HCT116 (cell line): ENCODE measurements around the gene NKX6-2.

ENCODE experiments used
- CBX3 ChIP-seq: IDR thresholded peaks from 2 replicates; pipeline ENCODE4 v1.6.1; 2012; ENCODE audit warnings: low read depth
- CTCF ChIP-seq, 3 experiments: fragments of 200-600 bp in 1 of 3; sonication (generic) in 1 of 3; IDR thresholded peaks in 2 of 3; conservative IDR thresholded peaks in 1 of 3; 2 replicates each; pipeline ENCODE4 v1.5.1; 2012 to 2017; ENCODE audit warnings: low read depth in 2 of 3, low read length in 2 of 3, antibody characterized with exemption in 1 of 3, borderline replicate concordance in 1 of 3, control low read depth in 1 of 3, mild to moderate bottlenecking in 1 of 3, mixed read lengths in 1 of 3, mixed run types in 1 of 3, moderate library complexity in 1 of 3; ENCODE audit not compliant: insufficient read depth in 1 of 3
- ELF1 ChIP-seq: IDR thresholded peaks from 2 replicates; pipeline ENCODE4 v1.6.1; 2012; ENCODE audit warnings: low read depth, borderline replicate concordance
- EZH2 ChIP-seq: fragments of 200-600 bp; sonication (generic); IDR thresholded peaks from 2 replicates; pipeline ENCODE4 v1.6.1; 2017; ENCODE audit warnings: antibody characterized with exemption, mixed run types
- EZH2phosphoT487 ChIP-seq: fragments of 200-600 bp; IDR thresholded peaks from 2 replicates; pipeline ENCODE4 v1.6.1; 2018; ENCODE audit warnings: antibody characterized with exemption, borderline replicate concordance
- FOSL1 ChIP-seq: IDR thresholded peaks from 2 replicates; pipeline ENCODE4 v1.6.1; 2012; ENCODE audit warnings: low read depth
- MAX ChIP-seq: IDR thresholded peaks from 2 replicates; pipeline ENCODE4 v1.6.1; 2012
- POLR2A ChIP-seq: IDR thresholded peaks from 2 replicates; pipeline ENCODE4 v1.7.0; 2011; ENCODE audit warnings: borderline replicate concordance; ENCODE audit not compliant: insufficient read depth, insufficient read length; ENCODE audit errors: extremely low read depth
- POLR2AphosphoS5 ChIP-seq: IDR thresholded peaks from 2 replicates; pipeline ENCODE4 v1.6.1; 2011; ENCODE audit warnings: mild to moderate bottlenecking, low read depth, low read length, moderate library complexity
- REST ChIP-seq: IDR thresholded peaks from 2 replicates; pipeline ENCODE4 v1.6.1; 2012; ENCODE audit warnings: low read depth
- SIN3A ChIP-seq: IDR thresholded peaks from 2 replicates; pipeline ENCODE4 v1.6.1; 2012; ENCODE audit warnings: low read depth
- SRF ChIP-seq: IDR thresholded peaks from 2 replicates; pipeline ENCODE4 v1.6.1; 2012; ENCODE audit warnings: low read depth
- ZBTB33 ChIP-seq: IDR thresholded peaks from 2 replicates; pipeline ENCODE4 v1.6.1; 2011; ENCODE audit warnings: mild to moderate bottlenecking, low read length, moderate library complexity; ENCODE audit not compliant: insufficient replicate concordance; ENCODE audit errors: extremely low read depth

GRCh38 chr10:132784866-132785722 lies 853 bp downstream of the NKX6-2 start:
- TF ChIP-seq EZH2phosphoT487: no peak
- no peak for TF ChIP-seq CTCF (IDR thresholded peaks at IDR 0.05 in 2 of 3, conservative IDR thresholded peaks at IDR 0.05 in 1 of 3; ENCODE audit: borderline replicate concordance in 1 of 3, insufficient read depth in 1 of 3, low read depth in 2 of 3, low read length in 2 of 3)
- TF ChIP-seq EZH2: no peak
- TF ChIP-seq POLR2AphosphoS5: no peak
- no peak for TF ChIP-seq SIN3A
- no peak for TF ChIP-seq REST
- TF ChIP-seq POLR2A: no peak
- no peak for TF ChIP-seq MAX
- no peak for TF ChIP-seq ELF1
- TF ChIP-seq FOSL1: no peak
- TF ChIP-seq ZBTB33: no peak
- no peak for TF ChIP-seq CBX3
- no peak for TF ChIP-seq SRF
